ENCODE measurements around the gene GLRX5.

DNA sequence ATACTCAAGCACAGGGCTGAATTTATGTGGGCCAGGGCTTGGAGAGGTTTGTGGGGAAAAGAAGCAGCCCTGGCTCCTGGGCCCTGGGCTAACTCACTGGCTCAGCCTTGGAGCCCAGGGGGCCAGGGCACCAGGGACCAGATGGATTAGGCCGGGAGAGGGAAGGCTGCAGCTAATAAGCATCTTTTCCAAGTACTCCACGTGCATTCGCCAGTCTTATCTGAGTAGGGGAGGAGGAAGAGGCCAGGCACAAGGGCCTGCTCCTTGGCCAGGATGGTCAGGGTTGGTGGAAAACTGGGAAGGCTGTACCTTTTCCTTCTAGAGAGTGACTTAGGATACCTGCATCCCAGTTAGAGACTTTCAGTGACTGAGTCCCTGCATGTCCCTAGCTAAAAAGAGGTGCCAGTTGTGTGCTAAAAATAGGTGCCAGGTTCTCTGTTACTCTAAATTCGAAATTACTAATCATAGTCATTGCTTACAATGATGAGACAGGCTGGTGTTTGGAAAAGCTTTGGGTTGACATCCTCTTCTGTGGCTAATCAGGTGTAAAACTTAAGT is 1.3 kb downstream of the GLRX5 start:
- no peak for TF ChIP-seq CTCF (IDR thresholded peaks at IDR 0.05 in 8 of 11, conservative IDR thresholded peaks at IDR 0.05 in 3 of 11)
- no peak for TF ChIP-seq POLR2A (IDR thresholded peaks at IDR 0.05)

All from spleen (tissue), 7 donors.